Measurements from ENCODE around the gene GTF2F2.

The GTF2F2 gene

DNA sequence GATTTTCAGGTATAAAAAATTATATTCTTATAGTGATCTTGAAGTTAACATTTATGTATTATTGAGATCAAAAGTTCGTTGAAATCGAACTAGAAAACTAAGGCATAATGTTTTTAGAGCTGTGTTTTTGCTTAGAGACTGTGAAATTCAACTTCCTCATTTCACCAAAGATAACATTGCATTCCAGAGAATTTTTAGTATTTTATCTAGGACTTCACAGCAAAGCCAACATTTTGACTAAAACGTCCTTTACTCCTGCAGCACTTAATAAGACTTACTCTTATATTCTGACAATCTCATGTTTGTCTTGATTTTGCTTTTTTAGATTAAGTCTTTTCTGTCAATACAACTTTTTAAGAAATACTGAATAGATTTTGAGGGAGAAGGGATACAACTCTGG, 75.8 kb downstream of the GTF2F2 start:
- no peak for DNase-seq (ENCODE audit: extremely low spot score)
- CTCF ChIA-PET = no interaction called here
- POLR2A ChIA-PET = no interaction called here
- TF ChIP-seq, protein P1, sequence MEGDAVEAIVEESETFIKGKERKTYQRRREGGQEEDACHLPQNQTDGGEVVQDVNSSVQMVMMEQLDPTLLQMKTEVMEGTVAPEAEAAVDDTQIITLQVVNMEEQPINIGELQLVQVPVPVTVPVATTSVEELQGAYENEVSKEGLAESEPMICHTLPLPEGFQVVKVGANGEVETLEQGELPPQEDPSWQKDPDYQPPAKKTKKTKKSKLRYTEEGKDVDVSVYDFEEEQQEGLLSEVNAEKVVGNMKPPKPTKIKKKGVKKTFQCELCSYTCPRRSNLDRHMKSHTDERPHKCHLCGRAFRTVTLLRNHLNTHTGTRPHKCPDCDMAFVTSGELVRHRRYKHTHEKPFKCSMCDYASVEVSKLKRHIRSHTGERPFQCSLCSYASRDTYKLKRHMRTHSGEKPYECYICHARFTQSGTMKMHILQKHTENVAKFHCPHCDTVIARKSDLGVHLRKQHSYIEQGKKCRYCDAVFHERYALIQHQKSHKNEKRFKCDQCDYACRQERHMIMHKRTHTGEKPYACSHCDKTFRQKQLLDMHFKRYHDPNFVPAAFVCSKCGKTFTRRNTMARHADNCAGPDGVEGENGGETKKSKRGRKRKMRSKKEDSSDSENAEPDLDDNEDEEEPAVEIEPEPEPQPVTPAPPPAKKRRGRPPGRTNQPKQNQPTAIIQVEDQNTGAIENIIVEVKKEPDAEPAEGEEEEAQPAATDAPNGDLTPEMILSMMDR (IDR thresholded peaks at IDR 0.05; ENCODE audit: control extremely low read depth, extremely low read depth, low read depth, missing control alignments) = no peak

DNA sequence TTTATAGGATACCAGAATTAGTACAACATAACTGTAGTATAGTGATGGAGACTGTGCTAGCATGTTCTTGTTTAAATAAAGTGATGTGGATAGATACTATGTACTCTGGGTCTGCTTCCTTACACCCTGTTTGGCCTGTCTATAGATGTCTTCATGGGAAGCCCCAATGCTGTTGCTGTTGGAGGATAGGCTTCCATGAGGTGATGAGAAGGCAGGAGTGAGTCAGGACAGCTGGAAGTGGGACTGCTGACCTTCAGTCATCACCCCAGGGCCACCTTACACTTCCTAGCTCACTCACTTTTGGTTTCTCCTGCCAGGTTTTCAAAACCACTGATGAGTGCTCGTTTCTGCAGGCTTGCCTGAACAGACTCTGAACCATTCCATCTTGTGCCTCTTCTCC, 76.3 kb downstream of the GTF2F2 start:
- ChIA-PET CTCF (no interaction called here), POLR2A (no interaction called here)
- TF ChIP-seq, protein P1 (IDR thresholded peaks at IDR 0.05; ENCODE audit: control extremely low read depth, extremely low read depth, low read depth, missing control alignments) = no peak
- DNase-seq (ENCODE audit: extremely low spot score) = no peak

DNA sequence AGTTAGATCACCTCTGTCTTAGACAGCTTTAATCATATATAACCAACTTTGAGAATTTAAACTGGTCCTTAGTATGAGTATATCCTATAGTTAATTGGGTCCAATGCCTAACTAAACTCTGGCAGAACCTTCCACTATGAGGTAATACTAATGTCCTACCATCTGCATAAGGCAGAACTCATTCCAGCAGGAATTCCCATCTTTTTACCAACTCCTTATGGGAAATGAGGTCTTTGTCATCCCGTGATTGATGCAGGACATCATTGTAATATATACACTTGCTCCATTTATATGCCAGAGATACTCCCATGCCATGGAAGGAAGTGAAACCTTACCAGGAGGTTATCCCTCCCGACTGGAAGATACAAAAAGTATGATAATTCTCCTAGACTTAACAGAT, 77.7 kb downstream of the GTF2F2 start:
- TF ChIP-seq, protein P1 (IDR thresholded peaks at IDR 0.05; ENCODE audit: control extremely low read depth, extremely low read depth, low read depth, missing control alignments) = no peak
- no peak for DNase-seq (ENCODE audit: extremely low spot score)
- POLR2A ChIA-PET = no interaction called here
- CTCF ChIA-PET = interaction anchor here (1.3 kb wide), 1 partner anchor 45 kb away, joined by 3 read pairs; no protein-coding TSS in a partner anchor

DNA sequence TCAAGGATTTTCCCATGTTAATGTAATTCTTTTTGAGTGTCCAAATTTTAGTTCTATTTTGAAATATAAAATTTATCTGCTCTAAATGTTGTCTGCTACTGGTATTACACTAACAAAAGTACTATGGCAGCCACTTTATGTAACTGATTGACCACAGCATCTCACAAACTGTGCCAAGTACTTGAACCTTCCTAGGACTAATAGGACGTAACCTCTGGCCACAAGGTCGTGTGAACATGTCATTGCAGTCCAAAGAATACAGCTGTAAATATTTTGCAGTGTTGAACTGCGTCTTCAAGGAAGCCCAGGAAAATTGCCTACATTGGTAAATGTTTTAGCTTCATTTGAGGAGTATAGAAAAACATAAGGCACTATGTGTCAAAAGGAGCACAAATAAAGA, 78.6 kb downstream of the GTF2F2 start:
- ChIA-PET CTCF (interaction anchor here (1.0 to 2.8 kb wide), 2 partner anchors 10 to 78 kb away, joined by 3 to 8 read pairs; partner anchors contain the start of gene GTF2F2), POLR2A (no interaction called here)
- TF ChIP-seq, protein P1 (IDR thresholded peaks at IDR 0.05; ENCODE audit: control extremely low read depth, extremely low read depth, low read depth, missing control alignments) = no peak
- no peak for DNase-seq (ENCODE audit: extremely low spot score)

DNA sequence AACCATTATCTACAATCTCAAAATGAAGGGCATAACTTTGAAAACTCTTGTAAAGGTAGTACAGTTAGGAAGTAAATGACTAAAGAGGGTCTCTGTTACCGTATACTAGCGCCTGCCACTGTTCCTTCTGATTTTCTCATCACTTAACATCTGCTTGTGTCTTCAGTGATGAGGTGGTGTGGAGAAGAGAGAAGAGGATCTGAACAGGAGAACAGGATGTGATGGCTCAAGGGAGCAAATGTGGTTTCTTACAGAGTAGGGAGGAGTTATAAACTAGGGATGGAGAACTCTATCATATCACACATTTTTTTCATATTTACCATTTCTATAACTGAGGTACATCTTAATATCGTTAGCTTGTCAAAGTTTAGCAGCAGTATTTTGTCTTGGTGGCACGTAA, 79.4 kb downstream of the GTF2F2 start:
- DNase-seq (ENCODE audit: extremely low spot score) = no peak
- TF ChIP-seq, protein P1 (IDR thresholded peaks at IDR 0.05; ENCODE audit: control extremely low read depth, extremely low read depth, low read depth, missing control alignments) = no peak
- CTCF ChIA-PET = interaction anchor here (1.0 to 2.8 kb wide), 2 partner anchors 9 to 22 kb away, joined by 4 to 8 read pairs; no protein-coding TSS in a partner anchor
- POLR2A ChIA-PET = no interaction called here

DNA sequence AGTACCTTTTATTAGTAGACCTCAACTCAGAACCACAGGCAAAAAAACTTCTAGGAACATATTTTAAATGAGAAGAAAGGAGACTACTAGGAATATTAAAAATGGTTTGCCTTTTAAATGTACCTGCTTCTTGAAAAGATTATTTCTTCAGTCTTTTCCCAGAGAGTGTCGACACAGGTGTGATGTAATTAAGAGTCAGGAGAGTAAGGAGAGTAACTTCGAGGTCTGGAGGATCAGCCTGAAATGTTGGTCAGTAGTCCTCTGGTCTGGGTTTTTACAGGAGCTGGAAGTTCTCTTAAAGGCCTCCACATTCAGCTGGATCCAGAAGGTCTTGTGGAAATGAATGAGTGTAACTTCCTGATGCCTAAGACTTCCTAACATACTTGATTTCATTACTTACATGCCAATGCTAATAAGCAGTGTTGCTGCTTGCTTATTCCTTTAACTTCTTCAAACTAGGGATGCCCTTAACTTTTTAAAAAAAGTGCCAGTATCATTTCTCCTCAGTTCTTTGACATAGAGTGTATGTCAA, 80.5 kb downstream of the GTF2F2 start, which contains the start of gene KCTD4:
Gene KCTD4 (minus strand): TSS at position 345 of the 532 bp plus-strand sequence. CDS start 6,478 bp downstream, outside the sequence.
- POLR2A ChIA-PET = no interaction called here
- TF ChIP-seq, protein P1 (IDR thresholded peaks at IDR 0.05; ENCODE audit: control extremely low read depth, extremely low read depth, low read depth, missing control alignments) = no peak
- CTCF ChIA-PET = interaction anchor here (2.8 kb wide), 1 partner anchor 8 kb away, joined by 8 read pairs; no protein-coding TSS in a partner anchor
- DNase-seq (ENCODE audit: extremely low spot score) = no peak
